Erythroblast (primary cell): ENCODE measurements around the gene GALNT7.
"Not testable (repeated sequence)": the region's sequence is repeated elsewhere in the genome, so short reads cannot be mapped to it uniquely, and the experiment has no call there.

Experiments
- GATA1 ChIP-seq: IDR thresholded peaks from 2 replicates; pipeline ENCODE4 v1.6.1; 2011; ENCODE audit warnings: low read depth, mild to moderate bottlenecking, control low read depth, low read length, moderate library complexity
- POLR2A ChIP-seq: IDR thresholded peaks from 2 replicates; pipeline ENCODE4 v1.6.1; 2011; ENCODE audit warnings: mild to moderate bottlenecking, low read length

GRCh38 chr4:173219126-173219437, 50.5 kb downstream of the GALNT7 start:
- not testable (repeated sequence) for TF ChIP-seq POLR2A, GATA1
